SK-N-SH treated with all-trans-retinoic acid at 6 μM for 48 hours (cell line): ENCODE results near the gene LRFN2.
A peak's percentile ranks its signal among the peaks of the same experiment; 100 is the strongest.

Experiments
- ATAC-seq: fragments of 200-7000 bp; cut with Tn5 transposase; 3 replicates; pipeline ENCODE4 v1.9.1; 2020; ENCODE audit warnings: mild to moderate bottlenecking, moderate library complexity
- BACH2 ChIP-seq: fragments of 250-450 bp; sonication (Bioruptor Pico); IDR thresholded peaks from 2 replicates; pipeline ENCODE4 v1.9.0; 2021; ENCODE audit warnings: mild to moderate bottlenecking, borderline replicate concordance
- ESRRG ChIP-seq: fragments of 250-450 bp; sonication (Bioruptor Pico); IDR thresholded peaks from 2 replicates; pipeline ENCODE4 v1.6.1; 2021; ENCODE audit warnings: mild to moderate bottlenecking
- GLIS3 ChIP-seq: fragments of 250-450 bp; sonication (Bioruptor Pico); IDR thresholded peaks from 2 replicates; pipeline ENCODE4 v1.5.0; 2020; ENCODE audit warnings: mild to moderate bottlenecking, moderate library complexity
- ISL1 ChIP-seq: fragments of 250-450 bp; sonication (Bioruptor Pico); IDR thresholded peaks from 2 replicates; pipeline ENCODE4 v2.1.2; 2022; ENCODE audit warnings: mild to moderate bottlenecking, moderate library complexity
- OSR1 ChIP-seq: fragments of 250-450 bp; sonication (Bioruptor Pico); IDR thresholded peaks from 2 replicates; pipeline ENCODE4 v1.8.0; 2022; ENCODE audit warnings: moderate library complexity, mild to moderate bottlenecking, inconsistent platforms
- PPARA ChIP-seq: fragments of 250-450 bp; sonication (Bioruptor Pico); IDR thresholded peaks from 2 replicates; pipeline ENCODE4 v1.5.0; 2020; ENCODE audit warnings: mild to moderate bottlenecking, borderline replicate concordance
- SNAI2 ChIP-seq: fragments of 250-450 bp; sonication (Bioruptor Pico); IDR thresholded peaks from 2 replicates; pipeline ENCODE4 v1.5.0; 2020; ENCODE audit warnings: mild to moderate bottlenecking, moderate library complexity
- TCF4 ChIP-seq: fragments of 250-450 bp; sonication (Bioruptor Pico); IDR thresholded peaks from 2 replicates; pipeline ENCODE4 v1.8.0; 2021; ENCODE audit warnings: mild to moderate bottlenecking, moderate library complexity, borderline replicate concordance
- TOX ChIP-seq: fragments of 250-450 bp; sonication (Bioruptor Pico); IDR thresholded peaks from 2 replicates; pipeline ENCODE4 v1.8.0; 2021; ENCODE audit warnings: mild to moderate bottlenecking, moderate library complexity, borderline replicate concordance
- ZC3H10 ChIP-seq: fragments of 250-450 bp; sonication (Bioruptor Pico); IDR thresholded peaks from 2 replicates; pipeline ENCODE4 v1.5.1; 2021; ENCODE audit warnings: mild to moderate bottlenecking, moderate library complexity
- ZFP3 ChIP-seq: fragments of 250-450 bp; sonication (Bioruptor Pico); IDR thresholded peaks from 2 replicates; pipeline ENCODE4 v1.5.0; 2020; ENCODE audit warnings: mild to moderate bottlenecking, moderate library complexity
- ZFP30 ChIP-seq: fragments of 450-650 bp; formaldehyde crosslinking; IDR thresholded peaks from 2 replicates; pipeline ENCODE4 v1.5.0; 2022; ENCODE audit warnings: mild to moderate bottlenecking, moderate library complexity
- ZNF565 ChIP-seq: fragments of 450-650 bp; formaldehyde crosslinking; conservative IDR thresholded peaks from 2 replicates; pipeline ENCODE4 v1.5.0; 2020; ENCODE audit warnings: low read depth, mild to moderate bottlenecking, moderate library complexity
- ZNF70 ChIP-seq: fragments of 450-650 bp; formaldehyde crosslinking; IDR thresholded peaks from 2 replicates; pipeline ENCODE4 v1.5.0; 2020; ENCODE audit warnings: mild to moderate bottlenecking, moderate library complexity
- TF ChIP-seq, protein P1 (sequence below): fragments of 250-450 bp; sonication (Bioruptor Pico); IDR thresholded peaks from 2 replicates; pipeline ENCODE4 v1.8.0; 2020; ENCODE audit warnings: mild to moderate bottlenecking, moderate library complexity, borderline replicate concordance
- TF ChIP-seq, protein P2 (sequence below): fragments of 250-450 bp; sonication (Bioruptor Pico); IDR thresholded peaks from 2 replicates; pipeline ENCODE4 v1.5.1; 2020; ENCODE audit warnings: low read depth, mild to moderate bottlenecking, moderate library complexity
- TF ChIP-seq, protein P3 (sequence below): fragments of 250-450 bp; sonication (Bioruptor Pico); IDR thresholded peaks from 2 replicates; pipeline ENCODE4 v1.5.0; 2020; ENCODE audit warnings: mild to moderate bottlenecking, moderate library complexity
- TF ChIP-seq, protein P4 (sequence below): fragments of 250-450 bp; sonication (Bioruptor Pico); IDR thresholded peaks from 2 replicates; pipeline ENCODE4 v1.8.0; 2021; ENCODE audit warnings: low read depth, mild to moderate bottlenecking, moderate library complexity, borderline replicate concordance

The LRFN2 gene

DNA sequence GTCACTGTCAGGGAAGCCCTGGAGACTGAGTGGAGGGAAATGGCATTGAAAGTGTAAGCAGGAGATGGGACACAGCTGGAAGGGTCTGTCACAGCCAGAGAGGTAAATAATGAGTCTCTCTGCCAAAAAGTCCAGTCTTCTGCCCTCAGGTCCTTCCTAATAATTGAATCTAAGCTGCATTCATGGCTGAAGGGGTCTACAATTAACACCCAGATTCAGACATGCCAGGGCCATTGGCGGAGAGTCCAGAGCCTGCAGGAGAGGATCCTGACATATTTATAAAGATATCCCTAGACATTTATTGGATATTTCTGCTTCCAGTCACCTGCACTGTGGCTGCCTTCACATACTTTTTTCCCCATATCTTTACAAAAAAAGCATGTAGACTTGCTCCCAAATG is 89.0 kb downstream of the LRFN2 start (continued):
- TF ChIP-seq, protein P1, sequence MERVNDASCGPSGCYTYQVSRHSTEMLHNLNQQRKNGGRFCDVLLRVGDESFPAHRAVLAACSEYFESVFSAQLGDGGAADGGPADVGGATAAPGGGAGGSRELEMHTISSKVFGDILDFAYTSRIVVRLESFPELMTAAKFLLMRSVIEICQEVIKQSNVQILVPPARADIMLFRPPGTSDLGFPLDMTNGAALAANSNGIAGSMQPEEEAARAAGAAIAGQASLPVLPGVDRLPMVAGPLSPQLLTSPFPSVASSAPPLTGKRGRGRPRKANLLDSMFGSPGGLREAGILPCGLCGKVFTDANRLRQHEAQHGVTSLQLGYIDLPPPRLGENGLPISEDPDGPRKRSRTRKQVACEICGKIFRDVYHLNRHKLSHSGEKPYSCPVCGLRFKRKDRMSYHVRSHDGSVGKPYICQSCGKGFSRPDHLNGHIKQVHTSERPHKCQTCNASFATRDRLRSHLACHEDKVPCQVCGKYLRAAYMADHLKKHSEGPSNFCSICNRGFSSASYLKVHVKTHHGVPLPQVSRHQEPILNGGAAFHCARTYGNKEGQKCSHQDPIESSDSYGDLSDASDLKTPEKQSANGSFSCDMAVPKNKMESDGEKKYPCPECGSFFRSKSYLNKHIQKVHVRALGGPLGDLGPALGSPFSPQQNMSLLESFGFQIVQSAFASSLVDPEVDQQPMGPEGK (CRISPR knock-in tag): no peak
- no peak for TF ChIP-seq SNAI2 (CRISPR knock-in tag)
- TF ChIP-seq, protein P2, sequence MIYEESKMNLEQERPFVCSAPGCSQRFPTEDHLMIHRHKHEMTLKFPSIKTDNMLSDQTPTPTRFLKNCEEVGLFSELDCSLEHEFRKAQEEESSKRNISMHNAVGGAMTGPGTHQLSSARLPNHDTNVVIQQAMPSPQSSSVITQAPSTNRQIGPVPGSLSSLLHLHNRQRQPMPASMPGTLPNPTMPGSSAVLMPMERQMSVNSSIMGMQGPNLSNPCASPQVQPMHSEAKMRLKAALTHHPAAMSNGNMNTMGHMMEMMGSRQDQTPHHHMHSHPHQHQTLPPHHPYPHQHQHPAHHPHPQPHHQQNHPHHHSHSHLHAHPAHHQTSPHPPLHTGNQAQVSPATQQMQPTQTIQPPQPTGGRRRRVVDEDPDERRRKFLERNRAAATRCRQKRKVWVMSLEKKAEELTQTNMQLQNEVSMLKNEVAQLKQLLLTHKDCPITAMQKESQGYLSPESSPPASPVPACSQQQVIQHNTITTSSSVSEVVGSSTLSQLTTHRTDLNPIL (CRISPR knock-in tag): no peak
- TF ChIP-seq, all 23 proteins: peak for 0

DNA sequence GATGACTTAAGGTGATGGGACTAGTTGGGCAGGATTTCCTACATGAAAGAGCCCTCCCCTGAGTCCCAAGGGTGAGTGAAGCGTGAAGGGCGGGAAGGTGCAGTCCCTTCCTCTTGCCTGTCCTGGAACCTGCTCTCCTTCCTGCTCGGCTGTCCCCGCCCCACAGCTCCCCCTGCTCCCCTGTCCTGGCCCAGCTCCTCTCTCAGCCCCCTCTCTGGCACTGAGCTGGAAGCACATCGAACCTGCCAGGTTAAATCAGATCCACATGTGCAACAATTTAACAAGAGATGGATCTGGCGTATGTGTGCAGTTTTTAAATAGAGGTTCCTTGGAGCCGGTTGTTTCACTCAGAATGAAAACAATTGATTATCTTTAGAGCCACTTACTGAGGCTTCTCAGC is 95.0 kb downstream of the LRFN2 start:
- TF ChIP-seq GLIS3 (CRISPR knock-in tag) (no peak), ESRRG (CRISPR knock-in tag) (no peak), BACH2 (CRISPR knock-in tag) (no peak), TOX (CRISPR knock-in tag) (no peak), ZNF70 (CRISPR knock-in tag) (no peak), OSR1 (CRISPR knock-in tag) (no peak), ISL1 (no peak), ZNF565 (CRISPR knock-in tag) (no peak)
- TF ChIP-seq, protein P2 (CRISPR knock-in tag): no peak
- TF ChIP-seq, protein P1 (CRISPR knock-in tag): no peak
- TF ChIP-seq, protein P3, sequence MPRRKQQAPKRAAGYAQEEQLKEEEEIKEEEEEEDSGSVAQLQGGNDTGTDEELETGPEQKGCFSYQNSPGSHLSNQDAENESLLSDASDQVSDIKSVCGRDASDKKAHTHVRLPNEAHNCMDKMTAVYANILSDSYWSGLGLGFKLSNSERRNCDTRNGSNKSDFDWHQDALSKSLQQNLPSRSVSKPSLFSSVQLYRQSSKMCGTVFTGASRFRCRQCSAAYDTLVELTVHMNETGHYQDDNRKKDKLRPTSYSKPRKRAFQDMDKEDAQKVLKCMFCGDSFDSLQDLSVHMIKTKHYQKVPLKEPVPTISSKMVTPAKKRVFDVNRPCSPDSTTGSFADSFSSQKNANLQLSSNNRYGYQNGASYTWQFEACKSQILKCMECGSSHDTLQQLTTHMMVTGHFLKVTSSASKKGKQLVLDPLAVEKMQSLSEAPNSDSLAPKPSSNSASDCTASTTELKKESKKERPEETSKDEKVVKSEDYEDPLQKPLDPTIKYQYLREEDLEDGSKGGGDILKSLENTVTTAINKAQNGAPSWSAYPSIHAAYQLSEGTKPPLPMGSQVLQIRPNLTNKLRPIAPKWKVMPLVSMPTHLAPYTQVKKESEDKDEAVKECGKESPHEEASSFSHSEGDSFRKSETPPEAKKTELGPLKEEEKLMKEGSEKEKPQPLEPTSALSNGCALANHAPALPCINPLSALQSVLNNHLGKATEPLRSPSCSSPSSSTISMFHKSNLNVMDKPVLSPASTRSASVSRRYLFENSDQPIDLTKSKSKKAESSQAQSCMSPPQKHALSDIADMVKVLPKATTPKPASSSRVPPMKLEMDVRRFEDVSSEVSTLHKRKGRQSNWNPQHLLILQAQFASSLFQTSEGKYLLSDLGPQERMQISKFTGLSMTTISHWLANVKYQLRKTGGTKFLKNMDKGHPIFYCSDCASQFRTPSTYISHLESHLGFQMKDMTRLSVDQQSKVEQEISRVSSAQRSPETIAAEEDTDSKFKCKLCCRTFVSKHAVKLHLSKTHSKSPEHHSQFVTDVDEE: no peak
- ATAC-seq: no peak

DNA sequence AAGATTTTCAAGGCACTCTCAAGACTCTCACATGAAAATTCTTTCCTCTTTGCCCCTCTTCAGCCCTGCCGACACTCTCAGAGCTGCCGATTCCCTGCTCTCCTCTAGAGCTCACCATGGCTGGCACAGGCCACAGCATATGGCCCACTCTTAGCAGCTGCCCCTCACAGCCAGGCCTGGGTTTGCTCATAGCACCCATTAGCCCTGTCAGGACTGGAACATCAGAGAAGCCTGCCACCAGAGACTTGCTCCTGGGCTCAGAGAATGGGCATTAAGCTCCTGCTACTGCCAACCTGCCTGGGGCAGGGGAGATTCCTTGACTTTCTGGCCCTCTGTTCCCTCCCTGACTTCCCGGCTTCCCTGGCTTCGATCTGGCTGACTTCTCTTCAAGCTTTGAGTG is 96.7 kb downstream of the LRFN2 start:
- peak; percentile 25; the same call in 1 of the 3 replicates for ATAC-seq
- TF ChIP-seq GLIS3 (CRISPR knock-in tag) (no peak), ZFP3 (CRISPR knock-in tag) (no peak), OSR1 (CRISPR knock-in tag) (no peak), TCF4 (CRISPR knock-in tag) (0 out of 2 replicates have a peak, but pooled peaks have one; percentile 28)
- TF ChIP-seq, all 23 proteins: peak for 1

DNA sequence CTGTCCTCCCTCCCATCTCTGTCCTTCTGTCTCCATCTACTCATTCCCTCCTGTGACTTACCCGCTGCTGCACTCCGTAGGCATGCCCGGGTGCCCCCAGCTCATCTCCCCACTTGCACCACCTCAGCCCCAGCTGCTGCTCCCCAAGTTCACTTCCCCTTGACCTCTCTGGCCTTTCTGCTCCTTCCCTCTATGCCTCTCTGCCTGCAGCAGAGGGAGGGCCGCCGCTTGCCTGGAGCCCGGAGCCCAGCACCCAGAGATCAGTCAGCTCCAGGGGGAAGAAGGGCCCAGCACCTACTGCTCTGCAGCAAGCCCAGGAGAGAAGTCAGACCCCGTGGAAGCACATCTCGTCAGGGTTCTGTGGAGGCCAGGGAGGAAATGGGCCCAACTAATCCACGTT is 97.4 kb downstream of the LRFN2 start:
- ATAC-seq: no peak
- TF ChIP-seq OSR1 (CRISPR knock-in tag) (no peak), ZFP30 (CRISPR knock-in tag) (no peak), ZC3H10 (CRISPR knock-in tag) (no peak), ZNF565 (CRISPR knock-in tag) (no peak), SNAI2 (CRISPR knock-in tag) (no peak), TOX (CRISPR knock-in tag) (no peak), TCF4 (CRISPR knock-in tag) (no peak), ISL1 (no peak), PPARA (no peak), ZNF70 (CRISPR knock-in tag) (no peak)
- TF ChIP-seq, protein P4, sequence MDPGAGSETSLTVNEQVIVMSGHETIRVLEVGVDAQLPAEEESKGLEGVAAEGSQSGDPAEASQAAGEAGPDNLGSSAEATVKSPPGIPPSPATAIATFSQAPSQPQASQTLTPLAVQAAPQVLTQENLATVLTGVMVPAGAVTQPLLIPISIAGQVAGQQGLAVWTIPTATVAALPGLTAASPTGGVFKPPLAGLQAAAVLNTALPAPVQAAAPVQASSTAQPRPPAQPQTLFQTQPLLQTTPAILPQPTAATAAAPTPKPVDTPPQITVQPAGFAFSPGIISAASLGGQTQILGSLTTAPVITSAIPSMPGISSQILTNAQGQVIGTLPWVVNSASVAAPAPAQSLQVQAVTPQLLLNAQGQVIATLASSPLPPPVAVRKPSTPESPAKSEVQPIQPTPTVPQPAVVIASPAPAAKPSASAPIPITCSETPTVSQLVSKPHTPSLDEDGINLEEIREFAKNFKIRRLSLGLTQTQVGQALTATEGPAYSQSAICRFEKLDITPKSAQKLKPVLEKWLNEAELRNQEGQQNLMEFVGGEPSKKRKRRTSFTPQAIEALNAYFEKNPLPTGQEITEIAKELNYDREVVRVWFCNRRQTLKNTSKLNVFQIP: no peak
- TF ChIP-seq, protein P3: no peak
- TF ChIP-seq, protein P2 (CRISPR knock-in tag): no peak
